WERI-Rb-1 (cell line): ENCODE results near the gene SMU1.

Source experiments
- DNase-seq: peaks from one replicate; pipeline ENCODE4 v3.0.0-alpha.2; 2020
- H3K27ac ChIP-seq: fragments of 250-450 bp; sonication (Bioruptor Pico); 2 replicates; pipeline ENCODE4 v1.5.1; 2020; ENCODE audit warnings: mild to moderate bottlenecking, moderate library complexity
- H3K27me3 ChIP-seq: fragments of 250-450 bp; sonication (Bioruptor Pico); 2 replicates; pipeline ENCODE4 v1.5.1; 2021; ENCODE audit warnings: mild to moderate bottlenecking, low read depth, moderate library complexity; ENCODE audit not compliant: insufficient read depth, severe bottlenecking
- H3K36me3 ChIP-seq: fragments of 250-450 bp; sonication (Bioruptor Pico); 2 replicates; pipeline ENCODE4 v1.5.1; 2020; ENCODE audit warnings: mild to moderate bottlenecking, moderate library complexity
- H3K4me3 ChIP-seq: 2 replicates; pipeline ENCODE4 v1.5.1; 2011; ENCODE audit warnings: low read depth, mild to moderate bottlenecking, control low read depth, low read length
- H3K9me3 ChIP-seq: fragments of 250-450 bp; sonication (Bioruptor Pico); 2 replicates; pipeline ENCODE4 v1.5.1; 2021; ENCODE audit warnings: mild to moderate bottlenecking, moderate library complexity; ENCODE audit not compliant: severe bottlenecking
- CTCF ChIP-seq: IDR thresholded peaks from 2 replicates; pipeline ENCODE4 v1.5.1; 2011; ENCODE audit warnings: low read depth, mild to moderate bottlenecking, control low read depth, inconsistent platforms, low read length

Gene SMU1

GRCh38 chr9:33120620-33121019 lies 44.1 kb upstream of the SMU1 start:
- H3K27me3 ChIP-seq, result no peaks in the 10 kb centered on the region
- H3K4me3 ChIP-seq, result no peak overlapping the region
- no peak for DNase-seq
- no peaks in the 10 kb centered on the region for H3K9me3 ChIP-seq
- TF ChIP-seq CTCF, result no peak
- H3K36me3 ChIP-seq, result peaks cover 2% of the 10 kb centered on the region; the same call in 1 of the 2 replicates
- no peak overlapping the region for H3K27ac ChIP-seq

GRCh38 chr9:33117796-33118195 lies 41.3 kb upstream of the SMU1 start:
- Histone ChIP-seq H3K9me3 (no peaks in the 10 kb centered on the region), H3K27me3 (no peaks in the 10 kb centered on the region), H3K27ac (no peak overlapping the region), H3K4me3 (no peak overlapping the region), H3K36me3 (peaks cover 2% of the 10 kb centered on the region; the same call in 1 of the 2 replicates)
- no peak for TF ChIP-seq CTCF
- DNase-seq, result no peak

GRCh38 chr9:33117306-33117705 lies 40.8 kb upstream of the SMU1 start:
- H3K27me3 ChIP-seq, result no peaks in the 10 kb centered on the region
- H3K27ac ChIP-seq, result no peak overlapping the region
- DNase-seq, result no peak
- no peaks in the 10 kb centered on the region for H3K9me3 ChIP-seq
- H3K4me3 ChIP-seq, result no peak overlapping the region
- TF ChIP-seq CTCF, result no peak
- peaks cover 2% of the 10 kb centered on the region; the same call in 1 of the 2 replicates for H3K36me3 ChIP-seq

GRCh38 chr9:33116860-33117259 lies 40.4 kb upstream of the SMU1 start:
- H3K9me3 ChIP-seq, result no peaks in the 10 kb centered on the region
- no peak overlapping the region for H3K27ac ChIP-seq
- DNase-seq, result no peak
- peaks cover 2% of the 10 kb centered on the region; the same call in 1 of the 2 replicates for H3K36me3 ChIP-seq
- no peak for TF ChIP-seq CTCF
- no peaks in the 10 kb centered on the region for H3K27me3 ChIP-seq
- no peak overlapping the region for H3K4me3 ChIP-seq

GRCh38 chr9:33114746-33115145 lies 38.3 kb upstream of the SMU1 start:
- no peaks in the 10 kb centered on the region for H3K9me3 ChIP-seq
- H3K27ac ChIP-seq, result no peak overlapping the region
- no peak overlapping the region for H3K4me3 ChIP-seq
- no peak for DNase-seq
- no peaks in the 10 kb centered on the region for H3K27me3 ChIP-seq
- TF ChIP-seq CTCF, result no peak
- peaks cover 2% of the 10 kb centered on the region; the same call in 1 of the 2 replicates for H3K36me3 ChIP-seq

- no peaks in the 10 kb centered on the region for H3K36me3 ChIP-seq
- no peak for TF ChIP-seq CTCF
- no peaks in the 10 kb centered on the region for H3K9me3 ChIP-seq
- no peak overlapping the region for H3K4me3 ChIP-seq
- DNase-seq, result no peak
- no peaks in the 10 kb centered on the region for H3K27me3 ChIP-seq
- no peak overlapping the region for H3K27ac ChIP-seq
Observed at GRCh38 chr9:33113799-33114547, 37.5 kb upstream of the SMU1 start.
